GM18870 (cell line): ENCODE measurements around the gene MAP2K5.

Experiments used
- ATAC-seq: cut with Tn5 transposase; IDR thresholded peaks from one replicate; pipeline ENCODE4 v1.9.1; 2021; ENCODE audit warnings: moderate library complexity; ENCODE audit not compliant: unreplicated experiment

MAP2K5 gene

DNA sequence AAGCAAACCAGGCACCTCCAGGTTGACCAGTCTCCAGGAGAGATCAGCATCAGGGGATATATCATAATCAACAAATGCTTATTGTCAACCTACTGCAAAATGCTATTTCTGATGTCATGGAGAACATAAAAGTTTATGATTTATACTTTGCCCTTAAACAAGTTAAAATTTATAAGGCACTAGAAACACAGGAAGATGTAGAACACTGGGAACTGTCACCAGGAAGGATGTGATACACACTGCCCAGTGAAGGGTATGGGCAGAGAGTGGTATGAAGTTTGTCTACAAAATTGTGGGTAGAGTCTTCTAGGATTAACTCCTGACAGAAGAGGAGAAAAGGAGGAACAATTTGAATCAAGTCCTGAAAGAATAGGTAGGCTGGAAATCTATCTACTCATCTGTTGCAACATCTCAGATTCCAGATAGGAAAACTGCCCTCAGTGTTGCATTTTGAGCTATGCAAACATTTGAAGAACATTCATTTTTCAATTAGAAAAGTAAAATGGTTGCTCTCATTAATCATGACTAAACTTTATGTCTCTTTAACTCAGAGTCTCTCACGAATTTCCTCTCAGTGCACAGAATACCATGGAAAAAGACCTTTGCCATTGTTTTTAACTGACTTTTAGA is 176.9 kb downstream of the MAP2K5 start:
- ATAC-seq = no peak

DNA sequence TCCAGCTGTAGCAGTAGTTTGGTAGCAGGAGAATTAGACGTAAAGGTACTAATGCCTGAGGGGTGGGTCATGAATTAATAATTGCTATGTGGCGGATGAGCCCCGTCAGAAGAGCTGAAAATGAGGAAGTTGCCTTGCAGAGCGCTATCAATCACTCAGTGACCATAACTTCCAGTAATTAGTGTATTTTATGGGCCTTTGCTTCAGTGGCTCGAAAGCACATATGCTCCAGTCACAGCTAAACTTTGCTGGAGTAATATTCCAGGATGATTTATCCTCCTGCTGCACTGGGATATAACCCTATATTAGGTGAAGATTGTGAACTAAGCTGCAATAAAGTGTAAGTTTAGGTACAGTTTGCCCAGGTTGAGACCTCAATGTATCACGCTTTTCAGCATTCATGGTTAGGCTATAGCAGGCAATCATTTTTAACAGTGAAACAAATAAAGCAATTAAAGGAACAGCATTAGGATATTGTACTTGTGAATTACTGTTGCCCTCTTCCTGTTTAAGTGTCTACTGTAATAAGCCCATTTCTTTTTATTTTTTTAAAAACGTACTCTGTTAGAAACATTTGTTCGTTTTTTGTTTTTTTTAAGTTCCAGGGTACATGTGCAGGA is 178.2 kb downstream of the MAP2K5 start:
- ATAC-seq = no peak

- no peak for ATAC-seq
These were observed 179.7 kb downstream of the MAP2K5 start for GRCh38 chr15:67722030-67722817.

GRCh38 chr15:67723294-67724024 is 181.0 kb downstream of the MAP2K5 start:
- ATAC-seq = no peak

DNA sequence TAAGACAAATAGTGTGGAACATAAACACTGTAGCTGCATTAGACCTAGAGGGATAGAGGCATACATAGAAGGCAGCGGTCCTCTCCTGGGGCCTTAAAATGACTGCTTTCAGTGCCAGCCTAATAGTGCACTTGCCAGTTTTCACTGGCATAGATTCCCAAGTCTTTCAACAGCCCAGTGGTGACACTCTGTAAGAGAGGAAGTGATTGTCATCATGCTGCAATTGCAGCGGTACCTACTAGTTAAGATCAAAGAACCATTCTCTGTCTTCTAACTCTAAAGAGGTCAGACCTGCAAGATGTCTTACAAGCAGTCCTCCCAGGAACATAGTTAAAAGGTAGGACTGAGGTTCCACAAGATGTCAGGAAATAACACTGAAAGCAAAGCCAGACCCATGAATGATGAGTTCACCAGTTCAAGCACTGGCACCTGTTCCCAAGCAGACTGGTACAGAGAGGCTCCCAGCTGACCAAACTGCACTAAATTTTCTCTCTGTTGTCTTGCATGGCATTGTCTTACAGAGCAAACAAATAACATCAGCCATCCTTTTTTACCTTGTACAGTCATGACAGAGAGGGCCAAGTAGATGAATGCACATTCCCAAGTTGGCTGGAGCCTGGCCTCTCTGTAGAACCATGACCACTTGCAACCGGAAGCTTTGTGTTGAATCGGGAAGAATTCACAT is 182.3 kb downstream of the MAP2K5 start:
- ATAC-seq = no peak

GRCh38 chr15:67730135-67730534 is 187.6 kb downstream of the MAP2K5 start:
- ATAC-seq = no peak

DNA sequence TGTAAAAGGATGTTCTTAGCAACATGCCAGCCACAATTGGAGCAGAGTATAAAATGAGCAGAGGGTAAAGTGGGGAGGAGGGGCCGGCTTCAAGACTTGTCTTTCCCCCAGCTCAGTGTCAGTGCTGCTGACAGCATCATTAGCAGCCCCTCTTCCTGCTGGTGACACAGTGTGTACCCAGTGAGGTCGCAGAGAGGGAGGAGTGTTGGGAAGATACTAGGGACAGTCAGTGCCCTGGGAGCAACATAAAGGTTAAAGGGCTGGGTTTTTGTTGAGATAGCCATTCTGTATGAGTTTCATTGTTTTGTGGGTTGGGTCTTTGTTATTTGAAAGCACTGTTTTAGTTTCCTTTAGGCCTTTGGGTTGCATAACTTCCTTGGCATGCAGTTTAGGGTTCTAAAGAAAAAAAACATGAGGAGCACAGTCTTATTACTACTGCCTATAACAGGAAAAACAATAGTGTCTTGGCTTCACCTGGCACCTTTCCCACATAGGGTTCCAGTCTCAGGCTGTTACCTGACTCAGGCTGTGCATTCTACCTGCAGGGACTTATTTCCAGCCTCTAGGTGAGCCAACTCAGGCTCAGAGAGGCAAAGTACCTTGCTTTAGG is 188.7 kb downstream of the MAP2K5 start:
- no peak for ATAC-seq

DNA sequence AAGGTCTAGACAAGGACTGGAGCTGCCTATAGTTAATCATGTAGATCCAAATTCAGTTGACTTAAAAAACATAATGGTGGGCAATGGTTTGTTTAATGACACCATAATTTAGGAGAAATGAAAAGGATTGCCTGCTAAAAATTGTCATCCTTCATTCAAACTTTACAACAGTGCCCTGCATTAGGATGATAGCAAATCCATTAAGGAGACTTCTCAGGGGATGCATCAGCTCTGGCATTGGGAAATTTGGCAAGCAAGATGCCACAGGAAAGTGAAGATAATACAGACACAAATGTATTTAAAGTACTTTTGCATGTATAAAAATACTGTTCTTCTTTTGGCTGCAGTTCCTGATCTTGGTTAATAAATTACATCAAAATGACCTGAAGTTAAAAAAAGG is 189.7 kb downstream of the MAP2K5 start:
- no peak for ATAC-seq

DNA sequence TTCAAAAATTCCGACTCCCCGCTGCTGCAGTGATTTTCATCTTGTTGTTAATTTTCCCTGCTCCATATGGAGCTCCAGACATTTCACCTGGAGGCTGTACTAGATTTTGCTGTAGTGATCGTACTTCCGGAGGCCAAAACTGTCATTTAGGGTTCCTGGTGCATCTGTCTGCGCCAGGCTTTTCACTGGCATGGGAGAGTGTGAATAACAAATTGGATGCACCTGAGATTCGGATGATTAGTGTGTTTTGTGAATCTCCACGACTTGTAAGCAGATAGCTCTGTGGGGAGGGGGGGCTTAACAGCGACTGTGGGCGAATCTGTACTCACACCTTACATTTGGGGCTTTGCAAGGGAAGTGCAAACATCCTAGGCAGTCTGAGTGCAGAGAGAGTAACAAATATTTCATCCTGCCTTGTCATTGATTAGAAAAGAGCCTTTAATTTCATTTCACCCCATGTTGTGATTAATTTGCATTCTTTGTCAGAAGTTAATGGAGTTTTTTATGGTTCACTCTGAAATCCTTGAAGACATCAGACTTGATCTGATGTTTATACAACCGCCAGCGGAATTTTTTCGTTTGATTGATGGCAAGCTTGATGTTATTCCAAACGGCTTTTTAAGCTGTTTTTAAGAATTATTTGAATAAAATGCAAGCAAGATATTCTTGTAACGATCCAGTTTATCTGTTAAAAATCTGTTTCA is 190.3 kb downstream of the MAP2K5 start:
- ATAC-seq = no peak

GRCh38 chr15:67735896-67736295 is 193.4 kb downstream of the MAP2K5 start:
- ATAC-seq = no peak

DNA sequence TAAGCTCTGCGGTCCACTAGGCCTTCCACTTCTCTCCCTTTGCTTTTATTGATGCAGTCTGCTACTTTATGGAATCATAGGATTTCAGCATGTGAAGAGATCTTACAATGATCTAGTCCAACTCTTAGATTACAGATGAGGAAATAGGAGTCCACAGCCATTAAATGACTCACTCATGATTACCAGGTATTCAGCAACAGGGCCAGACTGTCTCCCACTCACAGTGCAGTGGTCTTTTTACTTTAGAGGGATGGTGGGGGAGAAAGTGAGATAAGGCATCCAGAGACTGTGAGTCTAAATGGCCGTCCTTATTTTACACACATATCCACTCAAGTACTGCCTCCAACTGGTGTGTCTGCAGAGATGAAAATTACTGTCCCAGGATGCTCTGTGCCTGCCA is 194.3 kb downstream of the MAP2K5 start:
- ATAC-seq = no peak

GRCh38 chr15:67738056-67738455 is 195.6 kb downstream of the MAP2K5 start:
- no peak for ATAC-seq

DNA sequence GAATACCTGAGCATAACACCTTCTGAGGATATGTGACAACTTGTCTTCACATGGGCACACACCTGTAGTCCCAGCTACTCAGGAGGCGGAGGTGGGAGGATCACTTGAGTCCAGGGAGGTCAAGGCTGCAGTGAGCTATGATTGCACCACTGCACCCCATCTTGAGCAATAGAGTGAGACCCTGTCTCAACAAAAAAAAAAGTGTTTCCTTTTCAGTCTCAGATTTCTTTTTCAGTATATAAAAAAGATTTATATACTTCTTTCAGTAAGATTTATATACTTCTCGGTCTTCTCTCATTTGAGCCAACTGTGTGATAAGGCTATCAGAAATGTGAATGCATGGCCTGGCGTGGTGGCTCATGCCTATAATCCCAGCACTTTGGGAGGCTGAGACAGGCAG is 197.9 kb downstream of the MAP2K5 start:
- no peak for ATAC-seq

- no peak for ATAC-seq
These were observed 198.8 kb downstream of the MAP2K5 start for GRCh38 chr15:67741308-67741707.

- no peak for ATAC-seq
These were observed 201.1 kb downstream of the MAP2K5 start for GRCh38 chr15:67743558-67743957.

- no peak for ATAC-seq
These were observed 202.0 kb downstream of the MAP2K5 start for GRCh38 chr15:67744331-67745072.

GRCh38 chr15:67745073-67746006 is 202.8 kb downstream of the MAP2K5 start:
- ATAC-seq = no peak

GRCh38 chr15:67746022-67746421 is 203.5 kb downstream of the MAP2K5 start:
- ATAC-seq = no peak
